Posterior vena cava (tissue), 2 donors: ENCODE measurements around the gene CZIB. TPM values are rescaled to one million over a fixed set of nuclear protein-coding genes. Genes with fewer than 3 reads are reported as not detected.

Experiments
- DNase-seq: peaks from one replicate; pipeline ENCODE4 v3.0.0-alpha.2; 2020; ENCODE audit warnings: low spot score
- intact Hi-C, 2 donors: fragments of 100-400 bp; cut with DNase I; formaldehyde crosslinking; loops; one replicate each; pipeline versions ENCODE4 v1.14.1 to v1.14.2; 2022 to 2023
- total RNA-seq, 2 donors: library from RNA; stranded (reverse); fragmentation: NEBNext Ultra II Directional; extraction: Animal tissue kit (Norgen Biotek cat#: 25700); gene quantifications; one replicate each; pipeline ENCODE4 v1.2.1, GENCODE V29; 2021
- donor health status: DM: yes; HTN: yes; CAD: no.
- donor health status: DM: yes; HTN: yes; CAD: no.

Gene CZIB
- total RNA-seq, 2 donors from 2014 or later, result 49.4 to 72.5 TPM

DNA sequence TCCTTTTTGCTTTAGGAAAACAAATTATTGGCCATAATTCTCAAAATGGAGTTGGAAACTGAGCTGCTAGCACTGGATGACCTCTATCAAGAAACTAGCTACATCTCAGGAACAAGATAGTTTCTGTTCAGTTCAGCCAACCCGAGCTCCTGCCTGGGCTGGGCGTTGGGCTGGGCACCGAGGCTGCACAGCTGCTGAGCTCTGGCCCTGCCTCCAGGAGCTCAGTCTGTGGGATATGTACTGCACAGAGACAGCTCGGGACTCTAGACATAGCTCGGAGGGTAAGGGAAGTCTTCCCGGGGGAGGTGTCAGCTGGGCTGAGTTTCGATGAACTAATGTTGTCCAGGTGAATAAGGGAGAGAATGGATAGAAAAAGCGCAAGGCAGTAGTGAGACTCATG lies 53.5 kb downstream of the CZIB start:
- intact Hi-C loops, result no loop called here
- no peak for DNase-seq

- intact Hi-C loops, result no loop called here
- no peak for DNase-seq
Observed at GRCh38 chr1:53166366-53166765, 54.1 kb downstream of the CZIB start.

GRCh38 chr1:53165408-53165961 lies 54.9 kb downstream of the CZIB start:
- intact Hi-C loops, result no loop called here
- DNase-seq, result no peak

Other genes with a start within 250 kb of the CZIB start
- 100 to 1,000 TPM; 155 to 285 TPM for gene PODN, start 158.4 kb downstream of the CZIB start, total RNA-seq
- 1 to 10 TPM; 1.7 to 2.5 TPM for gene SLC1A7, start 78.0 kb downstream of the CZIB start, total RNA-seq
- gene CPT2, start 23.8 kb downstream of the CZIB start, total RNA-seq, result 10 to 100 TPM in 1 of 2 donors, 1 to 10 TPM in 1; 9.6 to 16.6 TPM
- gene MAGOH, start 17.9 kb upstream of the CZIB start, total RNA-seq, result 10 to 100 TPM; 24.0 to 32.2 TPM
- gene LRP8, start 107.4 kb upstream of the CZIB start, total RNA-seq, result 1 to 10 TPM; 5.7 to 7.2 TPM
- gene DMRTB1, start 238.8 kb upstream of the CZIB start, total RNA-seq, result not detected